NCI-H2081 treated with DMSO at 0.1 percent for 48 hours (cell line): ENCODE data around the gene KRT71.

Experiments used
- DNase-seq: peaks from one replicate; lab custom pipeline; 2025; lab: John Stamatoyannopoulos, UW

KRT71 gene

DNA sequence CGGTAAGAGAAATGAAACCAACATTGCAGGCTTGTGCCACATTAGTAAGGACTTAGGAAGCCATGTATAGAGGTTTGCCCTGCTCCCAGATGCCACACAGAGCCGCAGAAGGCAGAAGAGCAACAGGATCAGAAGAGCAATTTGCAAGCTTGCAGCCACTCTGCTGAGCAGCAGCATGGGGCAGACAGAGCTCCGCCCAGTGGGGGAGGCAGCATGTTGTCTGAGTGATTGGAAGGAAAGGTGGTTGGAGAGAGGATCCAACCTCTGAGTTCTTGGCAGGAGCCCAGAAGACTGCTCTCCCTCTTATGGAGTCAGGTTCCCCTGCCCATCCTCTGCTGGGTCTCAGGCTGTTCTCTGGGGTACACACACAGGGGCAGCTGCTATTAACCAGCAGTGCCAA is 57.6 kb downstream of the KRT71 start:
- no peak for DNase-seq

DNA sequence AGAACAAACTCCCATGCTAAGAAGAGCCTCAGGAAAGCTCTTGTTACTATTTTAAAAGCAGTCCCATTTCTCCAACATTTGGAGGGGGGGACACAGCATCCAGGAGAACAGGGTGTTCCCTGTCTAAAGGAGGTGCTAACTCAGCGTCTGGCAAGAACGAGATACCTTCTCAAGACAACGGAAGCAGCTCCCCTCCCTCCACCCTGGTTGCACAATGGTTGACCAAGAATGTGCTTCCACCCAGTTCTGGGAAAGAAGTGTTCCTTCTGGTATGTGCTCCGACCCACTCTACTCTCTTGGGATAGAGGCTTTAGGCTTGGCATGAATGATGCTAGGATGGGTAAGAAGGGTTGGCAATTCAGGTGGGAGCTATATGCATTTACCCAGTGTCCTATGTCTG is 58.4 kb downstream of the KRT71 start:
- no peak for DNase-seq

DNA sequence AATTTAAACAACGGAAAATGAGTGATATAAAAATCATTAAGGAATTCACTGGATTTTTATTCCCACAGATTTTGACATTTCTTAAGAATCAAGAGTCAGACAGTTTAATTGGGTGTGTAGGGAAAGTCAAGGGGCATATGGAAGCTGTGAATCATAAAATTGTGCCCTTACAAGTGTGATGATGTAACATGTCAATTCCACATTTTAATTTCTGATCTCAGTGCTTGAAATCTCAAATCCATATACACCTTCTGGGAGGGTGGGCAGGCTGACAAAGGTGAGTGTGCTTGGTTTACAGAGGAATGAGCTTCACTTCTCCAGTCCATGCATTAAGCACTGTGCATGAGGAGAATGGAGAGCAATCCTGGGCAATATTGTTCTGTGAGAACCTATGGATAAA is 58.8 kb downstream of the KRT71 start:
- no peak for DNase-seq
